Islet precursor cell (in vitro differentiated cells): ENCODE results near the gene FSTL5.

Source experiments
- DNase-seq: peaks from one replicate; pipeline ENCODE4 v3.0.0-alpha.2; 2018

The FSTL5 gene

DNA sequence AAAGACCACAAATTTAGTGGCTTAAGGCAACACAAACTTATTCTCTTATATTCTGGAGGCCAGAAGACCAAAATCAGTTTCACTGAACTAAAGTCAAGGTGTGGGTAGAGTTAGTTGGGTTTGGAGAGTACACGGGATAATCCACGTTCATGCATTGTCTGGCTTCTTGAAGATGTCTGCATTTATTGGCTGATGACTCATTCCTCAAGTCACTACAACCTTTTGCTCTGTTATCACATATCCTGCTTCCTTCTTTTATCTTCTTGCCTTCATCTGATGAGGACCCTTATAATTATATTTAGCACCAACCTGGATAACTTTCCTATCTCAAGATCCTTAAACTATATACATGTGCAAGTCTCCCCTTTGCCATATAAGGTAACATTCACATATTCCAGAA, 590.0 kb downstream of the FSTL5 start:
- no peak for DNase-seq

DNA sequence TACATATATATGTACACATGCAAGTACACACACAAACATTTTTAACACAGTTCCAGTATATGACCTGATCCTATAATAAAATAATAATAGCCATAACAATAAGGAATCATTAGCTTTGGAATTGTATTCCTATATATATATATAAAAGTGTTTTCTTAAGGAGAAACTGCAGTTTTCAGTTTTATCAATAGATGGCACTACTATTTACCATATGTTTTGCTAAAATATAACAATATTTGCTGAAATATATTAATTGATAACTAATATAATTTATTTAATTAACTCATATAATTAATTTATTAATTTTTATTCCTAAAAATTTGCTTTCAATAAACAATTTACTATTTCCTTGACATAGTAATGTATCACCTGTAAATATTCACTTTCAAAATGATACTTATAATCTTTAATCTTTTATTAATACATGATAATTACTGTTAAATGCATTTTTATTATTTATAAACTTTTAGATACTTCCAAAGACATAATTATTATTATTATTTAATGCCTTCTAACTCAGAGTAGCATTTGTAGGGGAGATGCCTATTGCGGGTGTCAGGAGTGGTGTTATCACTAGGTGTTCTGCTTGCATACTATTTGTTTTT, 599.5 kb downstream of the FSTL5 start:
- no peak for DNase-seq

DNA sequence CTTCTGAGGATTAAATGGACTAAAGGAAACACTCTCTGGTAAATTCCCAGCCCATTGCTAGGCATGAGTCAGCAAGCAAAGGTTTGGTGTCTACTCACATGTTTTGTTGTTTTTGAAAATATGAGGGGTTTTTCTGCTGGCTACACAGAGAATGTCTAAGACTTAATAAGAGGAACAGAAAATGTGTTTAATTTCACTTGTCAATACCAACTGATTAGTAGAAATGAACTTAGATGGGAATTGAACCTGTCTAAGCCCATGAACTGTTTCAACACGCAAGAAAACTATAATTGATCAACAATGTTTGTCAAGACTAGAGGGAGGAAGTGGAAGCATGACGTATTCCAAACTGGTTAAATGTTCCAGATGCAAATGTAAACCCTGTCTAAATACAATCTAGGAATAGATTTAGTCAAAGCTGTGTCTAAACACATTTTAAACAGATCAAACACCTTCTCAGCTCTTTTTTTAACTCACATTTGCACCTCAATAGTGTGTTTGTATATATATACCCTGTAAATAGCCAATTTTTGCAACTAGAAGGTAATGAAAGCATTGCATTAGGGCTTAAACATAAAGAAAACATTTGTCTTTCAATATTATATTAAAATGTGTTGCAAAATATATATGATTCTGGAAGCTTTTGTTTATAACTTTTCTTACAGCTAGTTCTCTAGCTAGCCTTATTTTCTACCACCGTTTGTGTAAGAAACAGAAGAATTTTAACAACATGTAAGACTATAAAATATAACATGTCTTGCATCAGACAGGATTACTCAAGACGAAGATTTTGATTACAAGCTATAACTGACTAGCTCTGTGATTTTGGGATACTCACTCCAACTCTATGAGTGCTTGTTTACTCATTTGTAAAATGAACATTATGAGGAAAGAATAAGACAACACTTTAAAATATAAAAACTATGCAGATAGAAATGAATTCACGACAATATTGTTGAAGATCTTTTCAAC, 607.8 kb downstream of the FSTL5 start:
- DNase-seq, result no peak

DNA sequence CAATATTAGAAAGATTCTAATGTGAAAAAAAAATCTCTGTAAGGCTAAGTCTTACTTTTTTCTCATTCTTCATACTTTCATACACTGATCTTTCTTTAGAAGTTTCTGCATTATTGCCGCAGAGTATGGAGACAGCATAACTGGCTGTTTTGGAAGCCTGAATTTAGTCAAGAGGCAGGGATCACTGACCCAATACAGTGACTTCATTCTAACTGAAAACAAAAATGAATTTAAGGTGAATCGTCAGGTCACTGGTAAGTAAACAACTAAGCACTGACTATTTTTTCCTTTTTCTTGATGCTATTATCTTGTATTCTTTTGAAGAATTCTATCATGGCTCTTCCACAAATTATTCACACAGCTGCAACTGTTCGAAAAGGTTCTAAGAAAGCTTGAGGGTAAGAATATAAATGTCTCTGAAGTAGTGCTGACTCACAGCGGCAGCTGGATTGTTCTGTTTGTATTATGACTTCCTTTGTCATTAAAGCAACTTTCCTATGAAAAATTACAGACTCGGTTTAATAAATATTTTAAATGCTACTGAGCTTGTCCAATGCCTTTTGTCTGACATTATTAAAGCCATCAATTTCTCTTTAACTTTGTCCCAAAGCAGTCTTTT, 609.3 kb downstream of the FSTL5 start:
- DNase-seq, result no peak

DNA sequence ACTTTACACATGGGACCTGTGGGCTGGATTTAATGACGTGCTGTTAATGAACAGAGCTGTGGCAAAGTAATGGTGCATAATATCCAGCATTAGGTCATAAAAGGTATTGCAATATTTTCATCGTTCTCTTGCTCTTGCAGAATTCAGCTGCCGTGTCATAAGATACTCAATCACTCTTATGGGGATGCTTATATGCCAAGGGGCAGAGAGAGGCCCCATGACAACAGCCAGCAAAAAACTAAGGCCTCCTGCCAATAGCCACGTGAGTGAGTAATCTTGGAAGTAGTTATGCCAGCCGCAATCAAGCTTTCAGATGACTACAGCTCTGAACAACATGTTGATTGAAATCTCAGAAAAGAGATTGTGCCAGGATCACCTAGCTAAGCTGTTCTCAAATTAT, 616.9 kb downstream of the FSTL5 start:
- no peak for DNase-seq

DNA sequence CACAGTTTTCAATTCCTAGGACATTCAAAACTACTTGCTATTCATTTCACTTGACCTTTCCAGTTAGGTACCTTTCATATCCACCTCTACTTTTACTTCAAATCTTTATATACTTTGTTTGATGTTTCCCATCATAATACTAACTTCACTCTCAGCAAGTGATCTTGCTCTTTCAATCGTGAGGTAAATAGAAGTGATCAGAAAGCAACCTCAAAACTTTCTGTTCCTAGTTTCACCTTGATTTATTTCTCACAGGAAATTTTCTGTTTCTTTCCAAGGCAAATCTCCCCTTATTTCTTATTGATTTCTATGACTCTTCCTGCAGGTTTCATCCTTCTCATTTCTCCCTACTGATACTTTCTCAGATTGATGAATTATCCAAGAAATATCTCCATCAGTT, 623.5 kb downstream of the FSTL5 start:
- no peak for DNase-seq

DNA sequence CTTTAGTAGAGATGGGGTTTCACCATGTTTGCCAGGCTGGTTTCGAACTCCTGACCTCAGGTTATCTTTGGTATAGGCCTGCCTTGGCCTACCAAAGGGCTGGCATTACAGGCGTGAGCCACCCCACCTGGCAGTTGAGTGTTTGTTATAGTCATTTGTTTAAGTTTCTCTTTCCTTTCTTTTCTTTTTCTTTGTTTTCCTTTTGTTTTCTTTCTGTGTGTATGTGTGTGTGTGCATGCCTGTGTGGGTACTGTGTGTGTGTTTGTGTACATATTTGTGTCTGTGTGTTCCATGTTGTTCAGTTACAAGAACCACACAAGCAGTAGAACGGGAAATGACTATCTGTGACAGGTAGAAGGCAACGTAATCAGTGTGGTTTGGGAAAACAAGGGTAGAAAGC, 624.9 kb downstream of the FSTL5 start:
- DNase-seq, result no peak

DNA sequence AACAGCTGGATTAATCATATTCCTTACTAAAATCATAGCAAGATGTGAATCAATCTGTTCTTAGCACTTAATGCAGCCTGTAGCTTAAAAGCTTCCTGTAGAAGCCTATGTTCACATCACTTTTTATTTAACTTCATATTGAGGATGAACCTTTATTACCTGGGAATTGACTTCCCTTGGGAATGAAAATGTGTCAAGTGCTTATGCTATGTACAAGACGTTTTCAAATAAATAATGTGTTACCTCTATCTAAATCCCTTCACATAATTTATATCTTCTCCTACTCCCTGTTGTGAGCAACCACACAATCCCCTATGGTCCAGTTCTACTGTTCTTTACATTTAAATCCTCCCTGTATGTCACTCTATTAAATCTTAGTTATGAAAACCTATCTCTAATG, 633.1 kb downstream of the FSTL5 start:
- no peak for DNase-seq

DNA sequence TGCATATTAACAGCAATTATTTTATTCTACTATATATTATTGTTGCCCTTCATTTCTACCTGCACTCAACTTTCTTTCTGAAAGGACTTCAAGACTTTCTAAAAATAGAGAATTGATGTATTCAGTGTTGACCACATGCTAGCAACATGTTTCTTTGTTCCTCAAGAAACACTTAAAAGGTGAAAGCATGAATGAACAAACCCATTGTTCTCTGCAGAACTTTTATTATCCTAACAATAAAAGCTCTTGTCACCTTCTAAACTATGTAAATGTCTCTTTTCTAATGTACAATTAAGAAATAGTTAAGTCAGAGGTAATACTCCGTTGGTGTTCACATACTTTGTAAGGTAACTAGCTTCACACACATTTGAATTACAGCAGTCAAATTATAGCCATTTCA, 638.7 kb downstream of the FSTL5 start:
- no peak for DNase-seq

DNA sequence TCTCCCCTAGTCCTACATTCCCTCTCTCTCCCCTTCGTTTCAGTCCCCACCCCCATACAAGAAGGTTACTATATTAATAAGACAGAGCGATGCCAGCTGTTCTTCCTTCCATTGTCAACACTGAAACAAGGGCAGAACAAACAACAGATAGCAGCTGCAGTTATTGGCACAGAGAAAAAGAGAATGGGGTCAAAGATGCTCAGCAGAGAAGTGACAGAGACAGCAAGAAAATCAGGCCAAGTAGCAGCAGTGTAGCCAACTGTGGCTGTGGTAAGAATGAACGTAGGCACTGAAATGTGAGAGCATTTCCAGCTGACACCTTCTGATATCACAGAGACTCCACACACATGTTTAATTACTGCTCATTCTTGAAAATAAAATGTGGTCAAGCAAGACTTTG, 641.8 kb downstream of the FSTL5 start:
- DNase-seq, result no peak

DNA sequence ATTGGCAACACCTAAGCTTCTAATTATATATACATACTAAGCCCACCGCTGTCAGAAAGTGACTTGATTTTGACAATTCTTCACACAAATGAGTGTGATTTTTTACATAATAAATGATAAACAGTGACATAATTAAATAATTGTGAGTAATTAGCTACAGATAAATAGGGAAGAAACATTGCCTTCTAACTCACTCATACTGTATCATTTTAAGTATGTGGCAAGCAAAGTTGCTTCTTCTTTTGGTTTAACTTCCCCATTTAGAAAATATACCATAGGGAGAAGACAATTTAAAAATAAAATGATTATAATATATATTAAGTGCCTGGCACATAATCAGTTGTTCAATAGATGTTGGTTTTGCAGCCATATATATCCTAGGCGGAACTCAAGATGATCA, 644.2 kb downstream of the FSTL5 start:
- DNase-seq, result no peak

DNA sequence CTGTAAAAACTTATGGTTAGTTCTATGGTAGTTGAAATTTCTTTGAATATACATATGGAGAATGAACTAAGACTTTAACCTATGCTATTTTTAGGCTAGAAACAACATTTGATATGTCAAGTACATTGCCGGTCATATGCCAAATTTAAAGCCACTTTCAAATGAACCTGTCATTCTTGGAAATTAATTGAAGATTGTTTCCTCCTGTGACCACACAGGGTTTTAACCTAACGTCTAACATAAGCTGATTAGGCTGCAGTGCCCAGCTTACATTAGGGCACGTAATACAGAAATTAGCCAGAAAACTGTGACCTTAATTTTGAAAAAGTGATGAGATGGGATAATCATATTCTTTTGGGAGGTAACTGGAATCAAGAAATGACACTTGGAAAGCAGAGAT, 645.9 kb downstream of the FSTL5 start:
- DNase-seq, result no peak

DNA sequence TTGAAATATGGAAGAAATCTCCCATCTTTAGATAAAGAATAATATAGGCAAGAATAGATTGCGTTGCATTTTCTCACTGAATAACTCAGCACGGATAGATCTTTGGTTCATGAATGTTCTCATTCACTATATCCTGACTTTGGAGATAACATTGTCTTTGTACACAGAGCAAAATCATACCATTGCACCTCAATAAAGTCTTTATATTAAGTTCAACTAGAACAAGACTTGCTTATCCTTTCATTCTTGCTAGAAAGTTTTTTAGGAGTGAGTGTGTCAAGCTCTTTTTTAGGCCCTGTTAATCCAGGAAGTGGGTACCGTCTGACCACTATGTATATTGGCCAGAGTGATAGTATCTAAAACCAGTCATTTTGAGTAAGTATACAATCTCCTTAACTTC, 658.7 kb downstream of the FSTL5 start:
- DNase-seq, result no peak

DNA sequence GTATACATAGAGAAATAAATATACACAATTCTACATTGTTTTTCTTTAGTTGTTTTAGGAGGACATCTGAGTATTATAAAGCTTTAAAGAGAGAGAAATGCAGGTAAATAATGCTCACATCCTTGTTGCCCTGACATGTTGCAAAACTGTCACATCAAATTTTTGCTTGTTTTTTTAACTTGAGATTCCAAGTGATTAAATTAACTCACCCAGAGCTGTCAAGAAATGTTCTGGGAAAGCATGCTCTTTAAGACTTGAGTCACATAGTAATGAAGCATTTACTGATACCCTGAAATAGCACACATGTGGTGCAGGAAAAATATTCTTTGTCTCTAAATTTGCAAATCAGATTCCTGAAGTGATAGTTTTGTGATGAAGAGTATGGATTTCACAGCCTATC, 665.6 kb downstream of the FSTL5 start:
- no peak for DNase-seq

DNA sequence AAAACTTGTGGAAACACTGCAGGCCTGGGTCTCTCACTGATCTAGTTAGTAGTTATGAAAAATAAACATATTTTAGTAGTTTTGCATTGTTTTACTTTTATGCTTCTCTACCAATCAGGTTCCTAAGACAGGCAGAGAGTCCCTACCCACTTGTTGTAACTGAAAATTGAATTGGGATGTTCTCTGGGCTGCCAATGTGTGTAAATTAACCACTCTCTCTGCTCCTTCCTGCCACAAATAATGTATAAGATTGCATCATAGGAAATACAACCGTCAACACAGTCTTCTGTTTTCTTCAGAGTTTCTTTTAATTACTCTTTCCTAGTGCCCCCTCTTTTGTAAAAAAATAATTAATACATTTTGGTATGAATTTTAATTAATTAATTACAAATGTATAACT, 677.3 kb downstream of the FSTL5 start:
- no peak for DNase-seq

DNA sequence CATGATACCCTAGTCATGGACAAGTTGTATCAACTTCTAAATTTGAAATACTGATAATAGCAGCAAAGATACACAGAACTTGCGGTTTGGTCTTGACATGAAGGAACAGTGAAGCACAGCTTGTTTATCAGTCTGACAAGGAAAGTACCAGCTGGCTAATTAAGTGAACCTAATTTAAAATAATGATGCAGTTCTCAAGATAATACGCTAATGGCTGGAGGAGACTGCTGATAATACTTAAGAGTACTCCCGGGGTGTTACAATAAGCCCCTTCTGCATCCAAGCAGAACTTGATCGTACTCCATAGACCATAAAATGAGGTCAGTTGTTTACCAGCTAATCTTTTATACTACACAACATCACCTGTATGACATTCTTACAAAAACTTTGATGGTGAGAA, 697.5 kb downstream of the FSTL5 start:
- DNase-seq, result no peak

DNA sequence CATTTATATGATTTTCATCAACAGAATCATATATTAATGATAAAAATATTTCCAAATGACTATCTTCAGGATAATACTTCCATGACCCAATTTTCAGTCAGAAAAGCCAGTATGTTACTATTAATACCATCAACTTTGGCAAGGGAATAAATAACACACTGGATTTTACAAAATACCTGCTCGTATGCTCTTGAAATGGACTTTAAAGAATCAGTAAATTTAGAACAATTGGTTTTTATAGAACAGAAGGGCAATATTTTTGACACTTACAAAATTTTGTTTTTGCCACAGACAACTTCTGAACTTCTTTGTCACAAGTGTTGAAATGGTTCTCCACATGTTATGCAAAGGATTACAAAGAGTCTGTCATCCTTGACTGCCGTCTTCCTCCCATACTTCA, 700.4 kb downstream of the FSTL5 start:
- no peak for DNase-seq

DNA sequence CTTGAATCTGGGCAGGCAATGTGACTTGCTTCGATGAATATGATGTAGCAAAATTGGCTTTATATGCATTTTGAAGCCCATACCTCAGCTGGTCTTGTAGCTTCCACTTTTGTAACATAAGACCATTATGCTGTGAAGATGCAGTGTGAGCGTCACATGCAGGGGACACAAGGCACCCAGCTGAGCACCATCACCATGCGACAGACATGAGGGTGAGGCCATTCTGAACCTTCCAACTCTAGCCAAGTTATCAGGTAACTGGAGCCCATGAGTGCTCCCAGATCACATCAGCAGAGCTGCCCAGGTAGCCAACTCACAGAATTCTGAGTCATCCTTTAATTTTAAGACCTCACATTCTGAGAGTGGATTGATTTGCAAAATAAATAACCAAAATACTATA, 705.9 kb downstream of the FSTL5 start:
- no peak for DNase-seq

DNA sequence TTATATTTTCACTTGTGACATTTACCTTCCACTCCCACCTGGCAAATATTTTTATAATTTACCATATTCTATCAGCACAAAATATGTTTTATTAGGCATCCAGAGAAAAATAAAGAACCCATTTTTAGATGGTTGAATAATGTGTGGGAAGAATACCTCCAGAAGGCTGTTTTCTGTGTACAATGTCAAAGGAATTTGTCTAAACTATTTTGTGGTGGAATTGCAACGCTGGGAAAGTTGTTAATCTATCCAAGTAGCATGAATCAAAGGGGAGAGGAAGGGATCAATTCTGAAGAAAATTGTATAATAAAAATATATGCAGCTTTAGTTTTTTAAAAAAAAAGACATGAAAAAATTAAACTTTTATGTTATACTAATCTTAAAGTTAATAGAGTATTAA, 706.5 kb downstream of the FSTL5 start:
- DNase-seq, result no peak

DNA sequence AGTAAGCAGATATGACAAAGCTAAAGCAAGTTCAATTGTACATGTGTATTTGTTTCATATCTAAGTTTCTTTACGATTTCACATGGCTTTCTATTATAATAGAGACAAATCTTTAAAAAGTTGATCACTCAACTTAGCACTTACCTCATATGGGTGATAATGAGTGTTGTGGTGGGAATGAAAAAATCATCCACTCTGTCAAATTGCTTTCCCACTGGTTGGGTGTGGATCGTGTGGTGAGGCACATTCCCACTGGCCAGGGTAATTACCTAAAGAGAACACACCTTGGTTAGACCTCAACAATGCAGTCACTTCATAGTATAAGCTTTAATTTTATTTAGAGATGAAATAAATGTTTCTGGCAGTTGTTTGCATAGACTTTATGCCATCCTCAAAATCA, 708.9 kb downstream of the FSTL5 start:
- no peak for DNase-seq

DNA sequence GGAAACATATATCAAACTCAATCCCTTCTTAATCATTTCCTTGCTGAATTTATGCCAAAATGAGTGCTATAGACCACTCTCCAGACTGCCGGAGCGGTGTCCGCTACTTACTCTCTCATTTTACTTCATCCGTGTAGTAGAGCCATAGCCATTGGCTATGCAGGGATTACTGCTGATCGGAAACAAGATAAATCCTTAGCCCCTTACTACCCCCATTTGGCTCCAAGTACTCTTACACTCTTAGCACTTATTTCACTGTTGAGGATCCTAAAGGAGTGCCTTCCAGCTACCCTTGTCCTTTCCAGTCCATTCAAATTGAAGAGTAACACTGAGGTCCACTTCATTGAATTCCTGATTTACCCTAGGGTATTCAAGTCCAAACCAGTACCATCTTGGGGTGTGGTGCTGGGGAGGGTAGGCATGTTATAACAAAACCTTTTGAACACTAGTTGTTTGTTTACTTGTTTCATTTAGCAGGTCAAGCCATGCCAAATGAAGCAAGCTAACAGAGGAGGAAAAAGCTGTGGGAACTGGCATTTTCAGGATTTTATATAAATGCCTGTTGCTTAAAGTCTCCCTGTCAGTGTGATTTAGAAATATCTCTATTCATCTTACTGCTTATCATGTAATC, 715.1 kb downstream of the FSTL5 start:
- no peak for DNase-seq

DNA sequence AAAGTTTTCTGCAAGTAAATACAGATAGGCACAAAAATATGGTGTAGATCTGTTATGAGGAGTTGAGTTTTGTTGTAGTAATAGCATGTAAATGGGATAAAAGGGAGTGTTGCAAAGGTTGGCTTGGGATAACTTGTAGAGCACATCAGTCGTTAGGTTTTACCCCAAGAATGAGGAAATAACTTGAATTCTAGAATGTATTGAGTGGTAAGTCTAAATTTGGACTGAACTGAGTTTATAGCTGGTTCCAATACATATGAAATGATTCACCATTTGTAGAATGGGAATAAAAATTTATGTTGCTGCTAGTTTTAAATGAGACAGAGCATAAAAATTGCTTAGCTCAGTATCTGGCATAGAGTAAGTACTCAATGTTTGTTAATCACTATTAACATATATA, 719.2 kb downstream of the FSTL5 start:
- no peak for DNase-seq

DNA sequence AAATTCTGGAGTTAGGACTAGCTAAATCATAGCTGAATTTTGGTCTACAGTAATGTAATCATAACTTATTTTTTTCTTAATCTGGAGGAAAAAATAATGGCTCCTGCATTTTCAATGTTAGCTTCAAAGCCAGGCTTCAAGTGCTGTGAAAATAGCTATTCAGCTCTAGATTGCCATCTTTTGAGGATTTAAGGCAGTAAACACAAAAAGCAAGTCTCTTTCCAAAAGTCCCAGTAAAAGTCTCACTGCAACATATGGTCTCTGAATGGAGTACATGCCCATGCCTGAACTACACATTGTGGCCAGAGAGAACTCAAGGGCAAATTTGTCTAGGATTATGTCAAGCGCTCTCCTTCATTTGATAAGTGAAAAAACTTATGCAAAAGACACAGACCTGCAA, 720.9 kb downstream of the FSTL5 start:
- no peak for DNase-seq

DNA sequence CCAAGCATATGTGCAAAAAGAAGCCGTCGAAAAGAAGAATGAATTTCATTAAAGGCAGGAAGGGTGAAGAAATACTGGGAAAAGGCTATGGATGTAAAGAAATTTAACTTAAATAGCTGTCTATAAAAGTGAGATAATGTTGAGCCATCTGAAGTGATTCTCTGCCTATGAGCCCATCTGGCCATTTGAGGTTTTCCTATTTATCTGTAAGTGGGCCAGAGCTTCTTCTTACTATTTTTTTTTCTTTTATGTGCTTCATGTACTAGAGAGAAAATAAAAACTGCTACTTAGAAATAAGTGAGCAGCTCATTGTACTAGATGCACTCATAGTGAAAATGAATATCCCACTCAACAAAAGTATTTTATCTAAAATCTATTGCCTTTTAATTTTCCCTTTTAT, 725.7 kb downstream of the FSTL5 start:
- no peak for DNase-seq
